ENCODE data around the gene TP53AIP1.

Gene TP53AIP1

DNA sequence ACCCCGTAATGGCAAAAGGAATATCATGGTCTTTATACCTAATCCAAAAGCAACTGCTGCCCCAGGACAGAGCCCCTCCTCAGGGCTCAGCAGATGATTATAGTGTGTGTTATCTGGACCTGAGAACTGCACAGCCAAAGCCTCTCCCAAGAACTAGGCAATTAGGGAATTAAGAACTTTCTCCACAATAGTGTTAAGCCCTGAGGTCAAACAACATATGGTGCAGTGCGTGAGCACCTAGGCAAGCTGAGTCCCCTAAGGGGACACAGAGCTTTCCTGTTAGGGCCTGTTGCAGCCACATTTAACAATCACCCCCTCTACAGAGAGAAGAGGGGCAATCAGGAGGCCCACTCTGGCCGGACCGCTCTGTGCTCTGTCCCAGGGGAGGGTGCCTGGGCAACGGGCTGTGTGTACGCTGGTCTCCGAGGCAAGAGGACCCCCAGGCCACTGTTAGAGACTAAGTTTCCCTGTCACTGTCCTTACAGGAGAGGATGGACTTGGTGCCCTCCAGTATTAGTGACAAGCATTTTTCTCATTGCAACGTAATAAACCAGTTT lies 52.9 kb downstream of the TP53AIP1 start:
- H3K9me3 Mint-ChIP-seq, result no peaks in the 10 kb centered on the region
- H3K27me3 Mint-ChIP-seq (ENCODE audit: low read depth), result peaks cover 86% of the 10 kb centered on the region
- no peak overlapping the region for H3K27ac Mint-ChIP-seq
- no peaks in the 10 kb centered on the region for H3K4me1 Mint-ChIP-seq
- peak overlapping the region in 2 of 3 experiments; percentile 57 to 87 for H3K4me3 Mint-ChIP-seq
- TF ChIP-seq, protein P1, sequence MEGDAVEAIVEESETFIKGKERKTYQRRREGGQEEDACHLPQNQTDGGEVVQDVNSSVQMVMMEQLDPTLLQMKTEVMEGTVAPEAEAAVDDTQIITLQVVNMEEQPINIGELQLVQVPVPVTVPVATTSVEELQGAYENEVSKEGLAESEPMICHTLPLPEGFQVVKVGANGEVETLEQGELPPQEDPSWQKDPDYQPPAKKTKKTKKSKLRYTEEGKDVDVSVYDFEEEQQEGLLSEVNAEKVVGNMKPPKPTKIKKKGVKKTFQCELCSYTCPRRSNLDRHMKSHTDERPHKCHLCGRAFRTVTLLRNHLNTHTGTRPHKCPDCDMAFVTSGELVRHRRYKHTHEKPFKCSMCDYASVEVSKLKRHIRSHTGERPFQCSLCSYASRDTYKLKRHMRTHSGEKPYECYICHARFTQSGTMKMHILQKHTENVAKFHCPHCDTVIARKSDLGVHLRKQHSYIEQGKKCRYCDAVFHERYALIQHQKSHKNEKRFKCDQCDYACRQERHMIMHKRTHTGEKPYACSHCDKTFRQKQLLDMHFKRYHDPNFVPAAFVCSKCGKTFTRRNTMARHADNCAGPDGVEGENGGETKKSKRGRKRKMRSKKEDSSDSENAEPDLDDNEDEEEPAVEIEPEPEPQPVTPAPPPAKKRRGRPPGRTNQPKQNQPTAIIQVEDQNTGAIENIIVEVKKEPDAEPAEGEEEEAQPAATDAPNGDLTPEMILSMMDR (IDR thresholded peaks at IDR 0.05; ENCODE audit: unreplicated experiment in 3 of 3), result no peak
- H3K36me3 Mint-ChIP-seq (ENCODE audit: low read depth), result no peaks in the 10 kb centered on the region

DNA sequence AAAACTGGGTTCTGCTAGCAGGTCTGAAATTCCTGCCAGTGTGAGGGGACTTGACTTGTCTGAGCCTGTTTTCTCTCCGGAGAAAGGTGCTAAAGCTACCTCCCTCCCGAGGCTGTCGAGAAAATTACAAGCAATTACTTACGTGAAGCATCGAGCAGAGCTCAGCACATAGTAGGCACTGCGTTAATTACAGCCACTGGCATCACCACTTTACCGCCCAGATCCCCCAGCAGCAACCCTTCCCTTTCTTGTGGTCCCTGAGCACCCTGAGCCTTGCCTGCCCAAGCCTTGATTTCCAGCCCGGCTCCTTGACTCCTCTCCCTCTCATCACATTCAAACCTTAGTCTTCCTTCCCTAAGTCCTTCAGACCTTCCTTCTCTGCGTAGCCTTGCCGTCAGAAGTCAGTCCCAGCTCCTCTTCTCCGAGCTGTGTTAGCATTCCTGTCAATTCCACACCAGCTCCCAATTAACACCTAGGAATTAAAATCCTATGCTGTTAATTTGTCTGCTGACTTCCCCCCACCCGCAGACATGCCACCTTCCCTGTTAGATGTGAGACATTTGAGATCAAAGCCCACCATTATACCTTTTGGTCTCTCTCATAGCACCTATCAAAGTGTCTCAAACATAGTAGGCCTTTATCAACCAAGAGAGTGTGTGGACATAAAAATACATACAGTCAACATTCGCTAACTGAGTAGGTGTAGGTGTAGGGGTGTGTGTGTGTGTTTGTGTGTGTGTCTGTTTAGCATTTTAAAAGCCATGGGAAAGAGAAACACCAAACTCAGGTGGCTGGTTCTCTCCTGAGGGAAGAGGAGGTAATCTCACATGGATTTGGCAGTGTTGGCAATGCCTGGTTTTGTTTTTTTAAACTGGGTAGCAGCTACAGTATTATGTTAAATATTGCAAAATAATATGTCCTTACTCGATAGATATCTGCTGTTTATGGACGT lies 54.4 kb downstream of the TP53AIP1 start:
- H3K36me3 Mint-ChIP-seq (ENCODE audit: low read depth), result no peaks in the 10 kb centered on the region
- H3K9me3 Mint-ChIP-seq, result no peaks in the 10 kb centered on the region
- TF ChIP-seq, protein P1 (IDR thresholded peaks at IDR 0.05; ENCODE audit: unreplicated experiment in 3 of 3), result peak in 2 of 3 experiments; percentile 10 to 17
- H3K4me3 Mint-ChIP-seq, result peak overlapping the region in 2 of 3 experiments; percentile 25 to 37
- peaks cover 86% of the 10 kb centered on the region for H3K27me3 Mint-ChIP-seq (ENCODE audit: low read depth)
- H3K4me1 Mint-ChIP-seq, result no peaks in the 10 kb centered on the region
- no peak overlapping the region for H3K27ac Mint-ChIP-seq

DNA sequence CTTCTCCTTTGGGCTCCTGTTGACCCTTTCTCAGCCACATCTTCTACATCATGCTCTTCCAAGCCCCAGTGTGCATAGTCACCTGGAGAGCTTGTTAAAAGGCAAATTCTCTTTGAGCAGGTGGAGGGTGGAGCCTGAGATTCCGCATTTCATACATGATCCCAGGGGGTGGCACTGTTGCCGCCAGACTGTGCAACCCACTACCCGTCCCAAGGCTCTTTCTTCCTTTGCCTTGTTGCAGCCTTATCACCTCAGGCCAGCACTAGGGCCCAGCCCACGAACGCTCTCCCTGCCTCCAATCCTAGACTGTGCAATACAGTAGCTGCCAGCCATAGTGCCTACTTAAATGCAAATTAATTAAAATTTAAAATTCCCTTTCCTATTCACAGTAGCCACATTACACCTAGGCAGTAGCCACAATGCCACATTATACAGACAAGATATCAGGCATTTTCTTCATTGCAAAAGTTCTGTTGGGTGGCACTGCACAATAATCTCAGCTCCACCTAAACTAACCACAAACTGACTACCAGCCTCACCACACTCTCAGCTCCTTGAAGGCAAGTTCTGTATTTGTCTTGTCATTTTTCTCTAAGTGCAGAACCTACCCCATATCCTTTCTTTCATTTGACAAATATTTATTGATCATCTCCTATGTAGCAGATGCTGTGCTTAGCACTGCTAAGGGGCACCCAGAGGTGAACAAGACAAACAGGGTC lies 56.1 kb downstream of the TP53AIP1 start:
- no peak overlapping the region for H3K27ac Mint-ChIP-seq
- H3K4me3 Mint-ChIP-seq, result no peak overlapping the region
- no peaks in the 10 kb centered on the region for H3K4me1 Mint-ChIP-seq
- TF ChIP-seq, protein P1 (IDR thresholded peaks at IDR 0.05; ENCODE audit: unreplicated experiment in 3 of 3), result peak; percentile 26 to 37 (median 28)
- H3K27me3 Mint-ChIP-seq (ENCODE audit: low read depth), result peaks cover 87% of the 10 kb centered on the region
- no peaks in the 10 kb centered on the region for H3K36me3 Mint-ChIP-seq (ENCODE audit: low read depth)
- H3K9me3 Mint-ChIP-seq, result no peaks in the 10 kb centered on the region
